GM19438 (cell line): ENCODE data around the gene EZR.
A peak's percentile ranks its signal among the peaks of the same experiment; 100 is the strongest.
"Not testable (repeated sequence)": the region's sequence is repeated elsewhere in the genome, so short reads cannot be mapped to it uniquely, and the experiment has no call there.

ENCODE experiments used
- ATAC-seq: cut with Tn5 transposase; IDR thresholded peaks from one replicate; pipeline ENCODE4 v1.9.1; 2021; ENCODE audit warnings: low read depth; ENCODE audit not compliant: unreplicated experiment

EZR gene

GRCh38 chr6:158799051-158799792 lies 19.9 kb downstream of the EZR start:
- no peak for ATAC-seq

GRCh38 chr6:158798311-158798710 lies 20.9 kb downstream of the EZR start:
- ATAC-seq = no peak

GRCh38 chr6:158797331-158798310 lies 21.5 kb downstream of the EZR start:
- ATAC-seq = no peak

GRCh38 chr6:158796353-158796752 lies 22.8 kb downstream of the EZR start:
- ATAC-seq = no peak

- no peak for ATAC-seq
Observed at GRCh38 chr6:158795516-158795915, 23.7 kb downstream of the EZR start.

- ATAC-seq = peak; percentile 50
Observed at GRCh38 chr6:158793432-158793831, 25.7 kb downstream of the EZR start.

GRCh38 chr6:158792505-158792904 lies 26.7 kb downstream of the EZR start:
- not testable (repeated sequence) for ATAC-seq

GRCh38 chr6:158791274-158791855 lies 27.8 kb downstream of the EZR start:
- no peak for ATAC-seq

GRCh38 chr6:158789115-158789917 lies 29.9 kb downstream of the EZR start:
- ATAC-seq = peak; percentile 40

- no peak for ATAC-seq
Observed at GRCh38 chr6:158787395-158787794, 31.8 kb downstream of the EZR start.

GRCh38 chr6:158786645-158787304 lies 32.4 kb downstream of the EZR start:
- ATAC-seq = no peak

GRCh38 chr6:158785036-158785435 lies 34.1 kb downstream of the EZR start:
- no peak for ATAC-seq

- no peak for ATAC-seq
Observed at GRCh38 chr6:158784505-158784904, 34.7 kb downstream of the EZR start.

GRCh38 chr6:158783851-158784250 lies 35.3 kb downstream of the EZR start:
- no peak for ATAC-seq

GRCh38 chr6:158783167-158783450 lies 36.1 kb downstream of the EZR start:
- no peak for ATAC-seq

GRCh38 chr6:158782432-158783166 lies 36.6 kb downstream of the EZR start:
- no peak for ATAC-seq

GRCh38 chr6:158781692-158782373 lies 37.3 kb downstream of the EZR start:
- no peak for ATAC-seq

- ATAC-seq = no peak
Observed at GRCh38 chr6:158780988-158781691, 38.0 kb downstream of the EZR start.
